ENCODE results near the gene NDUFB10.

GRCh38 chr16:1912215-1912543, 47.2 kb upstream of the NDUFB10 start:
- TF ChIP-seq CTCF (IDR thresholded peaks at IDR 0.05), result no peak
- TF ChIP-seq POLR2A (IDR thresholded peaks at IDR 0.05), result no peak
- no peak for TF ChIP-seq POLR2AphosphoS5 (IDR thresholded peaks at IDR 0.05)
